ENCODE measurements around the gene ZBTB7A.
"Not testable (repeated sequence)": the region's sequence is repeated elsewhere in the genome, so short reads cannot be mapped to it uniquely, and the experiment has no call there.

Gene ZBTB7A

DNA sequence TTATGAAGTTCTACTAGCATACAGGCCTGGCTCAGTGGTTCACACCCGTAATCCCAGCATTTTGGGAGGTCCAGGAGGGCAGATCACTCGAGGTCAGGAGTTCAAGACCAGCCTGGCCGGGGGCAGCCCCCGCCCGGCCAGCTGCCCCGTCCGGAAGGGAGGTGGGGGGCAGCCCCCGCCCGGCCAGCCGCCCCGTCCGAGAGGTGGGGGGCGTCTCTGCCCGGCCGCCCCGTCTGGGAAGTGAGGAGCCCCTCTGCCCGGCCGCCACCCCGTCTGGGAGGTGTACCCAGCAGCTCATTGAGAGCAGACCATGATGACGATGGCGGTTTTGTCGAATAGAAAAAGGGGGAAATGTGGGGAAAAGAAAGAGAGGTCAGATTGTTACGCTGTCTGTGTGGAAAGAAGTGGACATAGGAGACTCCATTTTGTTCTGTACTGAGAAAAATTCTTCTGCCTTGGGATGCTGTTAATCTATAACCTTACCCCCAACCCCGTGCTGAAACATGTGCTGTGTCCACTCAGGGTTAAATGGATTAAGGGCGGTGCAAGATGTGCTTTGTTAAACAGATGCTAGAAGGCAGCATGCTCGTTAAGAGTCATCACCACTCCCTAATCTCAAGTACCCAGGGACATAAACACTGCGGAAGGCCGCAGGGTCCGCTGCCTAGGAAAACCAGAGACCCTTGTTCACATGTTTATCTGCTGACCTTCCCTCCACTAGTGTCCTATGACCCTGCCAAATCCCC lies 67.9 kb downstream of the ZBTB7A start:
- H3K9me3 Mint-ChIP-seq; H3K4me1 Mint-ChIP-seq (ENCODE audit: low read depth); H3K27ac Mint-ChIP-seq; H3K4me3 Mint-ChIP-seq; H3K36me3 Mint-ChIP-seq (ENCODE audit: low read depth); H3K27me3 Mint-ChIP-seq (ENCODE audit: low read depth): not testable (repeated sequence)

DNA sequence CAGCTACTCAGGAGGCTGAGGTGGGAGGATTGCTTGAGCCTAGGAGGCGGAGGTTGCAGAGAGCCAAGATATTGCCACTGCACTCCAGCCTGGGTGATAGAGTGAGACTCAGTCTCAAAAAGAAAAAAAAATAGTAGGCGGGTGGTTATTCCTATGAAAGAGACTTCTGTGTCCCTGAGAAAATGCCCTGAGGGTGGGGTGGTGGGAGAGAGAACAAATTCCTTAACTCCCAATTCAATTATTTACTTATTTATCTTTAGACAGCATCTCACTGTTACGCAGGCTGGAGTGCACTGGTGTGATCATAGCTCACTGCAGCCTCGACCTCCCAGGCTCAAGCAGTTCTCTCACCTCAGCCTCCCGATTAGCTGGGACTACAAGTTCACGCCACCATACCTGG lies 71.1 kb downstream of the ZBTB7A start:
- no peak overlapping the region for H3K4me3 Mint-ChIP-seq
- H3K36me3 Mint-ChIP-seq (ENCODE audit: low read depth): no peaks in the 10 kb centered on the region
- no peaks in the 10 kb centered on the region for H3K27me3 Mint-ChIP-seq (ENCODE audit: low read depth)
- peaks cover 3% of the 10 kb centered on the region for H3K4me1 Mint-ChIP-seq (ENCODE audit: low read depth)
- H3K9me3 Mint-ChIP-seq: peaks cover 4% of the 10 kb centered on the region
- H3K27ac Mint-ChIP-seq: no peak overlapping the region
